CD1c-positive myeloid dendritic cell (primary cell): ENCODE results near the gene ATP1A2.
A peak's percentile ranks its signal among the peaks of the same experiment; 100 is the strongest.

Source experiments
- DNase-seq: peaks from one replicate; pipeline ENCODE4 v3.0.0-alpha.2; 2016; ENCODE audit errors: extremely low spot score

The ATP1A2 gene

GRCh38 chr1:160085686-160086455 lies 29.7 kb upstream of the ATP1A2 start:
- DNase-seq, result peak; percentile 80

GRCh38 chr1:160086456-160086892 lies 29.1 kb upstream of the ATP1A2 start:
- DNase-seq, result no peak

GRCh38 chr1:160087118-160087662 lies 28.4 kb upstream of the ATP1A2 start:
- DNase-seq, result no peak

- no peak for DNase-seq
These were observed 25.7 kb upstream of the ATP1A2 start for GRCh38 chr1:160089883-160090282.

GRCh38 chr1:160090760-160091159 lies 24.8 kb upstream of the ATP1A2 start:
- no peak for DNase-seq

GRCh38 chr1:160091666-160092223 lies 23.8 kb upstream of the ATP1A2 start:
- DNase-seq, result no peak

- DNase-seq, result no peak
These were observed 23.0 kb upstream of the ATP1A2 start for GRCh38 chr1:160092366-160093068.

- no peak for DNase-seq
These were observed 22.5 kb upstream of the ATP1A2 start for GRCh38 chr1:160093069-160093395.

- DNase-seq, result no peak
These were observed 21.8 kb upstream of the ATP1A2 start for GRCh38 chr1:160093624-160094290.

GRCh38 chr1:160094291-160094625 lies 21.3 kb upstream of the ATP1A2 start:
- DNase-seq, result no peak

GRCh38 chr1:160094806-160095205 lies 20.8 kb upstream of the ATP1A2 start:
- DNase-seq, result no peak

- no peak for DNase-seq
These were observed 20.0 kb upstream of the ATP1A2 start for GRCh38 chr1:160095382-160096105.

- peak; percentile 29 for DNase-seq
These were observed 19.1 kb upstream of the ATP1A2 start for GRCh38 chr1:160096274-160097116.

- DNase-seq, result peak; percentile 70
These were observed 18.2 kb upstream of the ATP1A2 start for GRCh38 chr1:160097151-160097910.

- peak; percentile 86 for DNase-seq
These were observed 17.4 kb upstream of the ATP1A2 start, which contains the start of gene IGSF8 for GRCh38 chr1:160097911-160098851. Gene IGSF8 (minus strand): TSS chr1:160098619. CDS start chr1:160098472, 147 bp downstream.

- DNase-seq, result peak; percentile 96
These were observed 16.6 kb upstream of the ATP1A2 start for GRCh38 chr1:160098852-160099561.

GRCh38 chr1:160099716-160100375 lies 15.7 kb upstream of the ATP1A2 start:
- no peak for DNase-seq
